ENCODE results near the gene MMEL1. TPM values are rescaled to one million over a fixed set of nuclear protein-coding genes. Genes with fewer than 3 reads are reported as not detected.

Gene MMEL1
- total RNA-seq, 1 experiment from 2014 or later, result 2.8 TPM

GRCh38 chr1:2544875-2545640, 87.8 kb downstream of the MMEL1 start:
- peak; percentile 17 for DNase-seq (ENCODE audit: low read depth)

- peak; percentile 51 for DNase-seq (ENCODE audit: low read depth)
Observed at GRCh38 chr1:2544093-2544874, 88.5 kb downstream of the MMEL1 start.

GRCh38 chr1:2543543-2544092, 89.2 kb downstream of the MMEL1 start:
- peak; percentile 76 for DNase-seq (ENCODE audit: low read depth)

- DNase-seq (ENCODE audit: low read depth), result no peak
Observed at GRCh38 chr1:2542246-2542915, 90.4 kb downstream of the MMEL1 start.

- DNase-seq (ENCODE audit: low read depth), result no peak
Observed at GRCh38 chr1:2541619-2542245, 91.1 kb downstream of the MMEL1 start.

GRCh38 chr1:2540816-2541492, 91.9 kb downstream of the MMEL1 start:
- DNase-seq (ENCODE audit: low read depth), result no peak

Other genes starting within 250 kb of the MMEL1 start
- gene MORN1, start 241.5 kb downstream of the MMEL1 start, total RNA-seq (2014; rRNA removed; shearing (Covaris generic)), result 7.1 and 8.3 TPM in 2 replicates
- 99.8 and 113 TPM in 2 replicates for gene RER1, start 241.2 kb downstream of the MMEL1 start, total RNA-seq (2014; rRNA removed; shearing (Covaris generic))
- 23.3 and 27.9 TPM in 2 replicates for gene PEX10, start 220.5 kb downstream of the MMEL1 start, total RNA-seq (2014; rRNA removed; shearing (Covaris generic))
- 0.12 and 0.29 TPM in 2 replicates for gene PLCH2, start 156.7 kb downstream of the MMEL1 start, total RNA-seq (2014; rRNA removed; shearing (Covaris generic))
- 15.0 and 17.6 TPM in 2 replicates for gene PANK4, start 106.4 kb downstream of the MMEL1 start, total RNA-seq (2014; rRNA removed; shearing (Covaris generic))
- not detected in 2 replicates for gene HES5, start 102.8 kb downstream of the MMEL1 start, total RNA-seq (2014; rRNA removed; shearing (Covaris generic))
- 26.8 and 29.4 TPM in 2 replicates for gene TNFRSF14, start 76.6 kb downstream of the MMEL1 start, total RNA-seq (2014; rRNA removed; shearing (Covaris generic))
- gene PRXL2B, start 46.2 kb downstream of the MMEL1 start, total RNA-seq (2014; rRNA removed; shearing (Covaris generic)), result 21.5 and 26.1 TPM in 2 replicates
- gene TTC34, start 168.7 kb upstream of the MMEL1 start, total RNA-seq (2014; rRNA removed; shearing (Covaris generic)), result under 0.01 and 0.12 TPM in 2 replicates

Data from RPMI7951 (cell line).